Measurements from ENCODE around the gene LMO4.

DNA sequence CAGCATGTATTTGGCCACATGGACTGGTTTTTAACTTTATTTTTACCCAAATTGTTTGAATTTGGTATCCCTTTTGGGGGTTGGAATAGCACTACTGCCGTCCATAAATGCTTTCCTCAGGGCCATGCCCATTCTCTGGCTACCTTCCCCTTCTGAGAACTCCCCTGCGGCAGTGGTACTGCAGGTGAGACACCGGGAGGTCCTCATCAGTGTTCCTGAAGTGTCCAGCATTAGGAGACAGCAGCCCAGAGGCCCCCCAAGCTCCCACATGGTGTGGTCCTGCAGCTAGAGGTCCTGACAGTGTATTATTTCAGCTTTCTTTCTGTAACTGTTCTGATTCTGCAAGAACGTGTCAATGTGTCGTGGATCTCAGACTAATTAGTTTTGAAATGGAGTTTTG, 8.9 kb downstream of the LMO4 start:
- TF ChIP-seq, protein P1, sequence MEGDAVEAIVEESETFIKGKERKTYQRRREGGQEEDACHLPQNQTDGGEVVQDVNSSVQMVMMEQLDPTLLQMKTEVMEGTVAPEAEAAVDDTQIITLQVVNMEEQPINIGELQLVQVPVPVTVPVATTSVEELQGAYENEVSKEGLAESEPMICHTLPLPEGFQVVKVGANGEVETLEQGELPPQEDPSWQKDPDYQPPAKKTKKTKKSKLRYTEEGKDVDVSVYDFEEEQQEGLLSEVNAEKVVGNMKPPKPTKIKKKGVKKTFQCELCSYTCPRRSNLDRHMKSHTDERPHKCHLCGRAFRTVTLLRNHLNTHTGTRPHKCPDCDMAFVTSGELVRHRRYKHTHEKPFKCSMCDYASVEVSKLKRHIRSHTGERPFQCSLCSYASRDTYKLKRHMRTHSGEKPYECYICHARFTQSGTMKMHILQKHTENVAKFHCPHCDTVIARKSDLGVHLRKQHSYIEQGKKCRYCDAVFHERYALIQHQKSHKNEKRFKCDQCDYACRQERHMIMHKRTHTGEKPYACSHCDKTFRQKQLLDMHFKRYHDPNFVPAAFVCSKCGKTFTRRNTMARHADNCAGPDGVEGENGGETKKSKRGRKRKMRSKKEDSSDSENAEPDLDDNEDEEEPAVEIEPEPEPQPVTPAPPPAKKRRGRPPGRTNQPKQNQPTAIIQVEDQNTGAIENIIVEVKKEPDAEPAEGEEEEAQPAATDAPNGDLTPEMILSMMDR (IDR thresholded peaks at IDR 0.05): no peak
- TF ChIP-seq EP300 (IDR thresholded peaks at IDR 0.05): no peak

Measured in stomach (tissue), 4 donors.